ENCODE results near the gene ANKFN1.
"Not testable (repeated sequence)": the region's sequence is repeated elsewhere in the genome, so short reads cannot be mapped to it uniquely, and the experiment has no call there.

ANKFN1 gene

DNA sequence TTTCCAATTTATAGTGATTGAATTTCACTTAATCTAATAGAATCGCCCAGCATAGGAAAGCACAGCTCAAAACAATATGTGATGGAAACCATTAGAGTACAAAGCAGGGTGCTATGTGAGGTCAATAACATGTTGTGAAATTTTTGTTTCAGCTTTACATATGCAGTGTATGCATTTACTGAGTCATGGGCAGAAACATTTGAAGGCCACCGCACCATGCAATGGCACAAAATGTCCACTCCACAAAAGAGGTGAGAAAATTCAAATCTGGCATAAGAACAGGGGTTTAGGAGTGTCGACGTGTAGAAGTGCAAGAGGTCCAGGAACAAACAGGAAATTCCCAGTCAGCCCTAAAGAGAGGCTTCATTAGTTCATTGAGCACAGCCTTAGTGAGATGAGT is 131.2 kb downstream of the ANKFN1 start:
- no peak for DNase-seq

DNA sequence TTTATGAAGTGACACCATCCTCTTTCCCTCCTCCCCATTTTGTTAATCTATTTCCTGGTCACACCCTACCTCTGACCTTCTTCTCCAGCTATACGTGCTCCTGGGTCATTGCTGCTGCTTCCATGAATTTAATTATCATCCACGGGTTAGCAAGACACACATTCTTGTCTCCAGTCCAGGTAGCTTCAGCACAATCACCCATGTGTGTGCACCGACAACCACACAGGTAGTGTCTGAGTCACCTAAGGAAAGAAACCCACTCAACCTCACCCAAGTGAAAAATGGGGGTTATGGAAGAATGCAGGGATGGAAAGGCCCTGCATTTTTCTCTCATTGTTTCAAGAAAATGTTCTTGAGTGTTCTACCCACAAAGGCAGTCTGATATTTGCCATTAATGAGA is 135.5 kb downstream of the ANKFN1 start:
- DNase-seq: not testable (repeated sequence)

DNA sequence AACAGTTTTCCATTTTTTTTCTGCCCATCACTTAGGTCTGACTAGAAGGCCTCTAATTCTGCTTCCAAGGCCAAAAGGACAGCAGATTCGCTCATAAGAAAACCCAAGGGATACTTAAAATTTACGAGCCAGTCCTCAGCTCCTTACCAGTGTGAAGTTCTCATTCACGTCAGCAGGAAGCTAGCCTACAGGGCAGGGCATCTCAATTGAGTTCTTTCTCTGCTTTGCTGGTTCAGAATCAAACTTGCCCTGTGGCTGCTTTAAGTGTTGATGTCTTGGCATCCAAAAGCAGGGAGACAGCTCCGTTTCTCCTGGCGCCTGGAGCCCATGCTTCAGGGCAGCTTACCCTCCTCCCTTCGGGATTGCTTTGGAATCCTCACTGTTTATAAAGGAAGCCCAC is 136.0 kb downstream of the ANKFN1 start:
- DNase-seq: no peak

GRCh38 chr17:56290101-56290801 is 137.0 kb downstream of the ANKFN1 start:
- no peak for DNase-seq

- no peak for DNase-seq
Observed at GRCh38 chr17:56290802-56291118, 137.5 kb downstream of the ANKFN1 start.

DNA sequence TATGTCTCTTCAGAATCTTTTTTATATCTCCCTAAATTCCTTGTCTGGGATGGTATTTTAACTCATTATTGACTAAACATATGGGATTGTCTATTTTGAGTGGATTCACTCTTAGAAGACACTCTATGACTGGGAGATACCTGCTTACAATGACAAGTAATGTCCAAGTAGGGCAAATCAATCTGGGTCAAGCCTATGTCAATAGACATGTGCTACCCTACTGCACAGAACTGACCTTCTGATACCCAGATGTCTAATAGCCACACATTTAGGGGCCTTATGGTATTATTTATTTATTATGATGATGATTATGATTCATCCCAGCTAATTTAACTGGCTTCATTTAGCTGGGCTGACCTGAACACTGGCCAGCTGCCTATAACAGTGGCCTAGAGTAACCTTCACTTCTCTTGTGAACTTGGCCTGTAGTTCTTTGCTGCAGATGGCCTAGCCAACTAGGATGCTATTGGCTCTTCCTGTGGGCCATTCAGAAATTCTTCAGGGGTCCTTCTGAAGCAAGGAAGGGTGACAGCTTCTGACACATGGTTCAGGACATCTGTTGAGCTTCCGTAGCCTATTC is 138.0 kb downstream of the ANKFN1 start:
- DNase-seq: no peak

- no peak for DNase-seq
Observed at GRCh38 chr17:56292010-56292409, 138.7 kb downstream of the ANKFN1 start.

DNA sequence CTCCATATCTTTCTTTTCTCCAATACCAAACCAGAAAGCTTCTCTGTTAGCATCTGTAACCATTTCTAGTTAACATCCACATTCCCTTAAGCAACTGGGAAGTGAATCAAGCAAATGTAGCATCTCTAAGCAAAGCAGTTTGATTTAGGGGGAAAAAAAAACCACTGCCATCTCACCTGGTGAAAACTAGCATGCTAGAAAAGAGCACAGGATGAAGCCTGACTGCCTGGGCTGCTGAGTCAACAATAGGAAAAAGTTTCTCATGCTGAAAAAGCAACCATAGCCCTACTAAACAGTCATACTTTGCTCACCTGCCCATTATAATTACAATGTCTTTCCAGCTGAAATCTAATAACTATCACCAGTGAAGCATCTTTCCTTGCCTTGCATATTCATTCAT is 139.3 kb downstream of the ANKFN1 start:
- DNase-seq: no peak

DNA sequence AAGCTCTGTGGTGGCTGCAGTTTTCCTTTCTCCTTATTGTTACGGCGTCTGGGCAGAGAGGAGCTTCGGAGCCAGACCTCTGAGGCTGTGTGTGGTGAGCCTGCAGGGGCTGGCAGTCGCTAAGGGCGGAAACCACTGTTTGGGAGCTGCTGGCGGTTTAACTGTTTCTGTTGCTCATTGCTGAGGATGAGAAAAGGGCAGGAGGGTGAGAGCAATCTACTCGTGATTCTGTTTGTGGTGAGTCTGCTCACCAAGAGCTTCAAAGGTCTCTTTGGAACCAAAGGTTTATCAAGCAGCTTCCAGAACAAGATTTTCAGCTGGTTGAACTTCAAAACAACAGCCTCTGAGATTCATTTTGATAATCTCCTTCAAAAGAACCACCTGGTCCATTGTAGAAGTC is 143.9 kb downstream of the ANKFN1 start:
- peak in 1 of 56 donors; percentile 16 for DNase-seq

DNA sequence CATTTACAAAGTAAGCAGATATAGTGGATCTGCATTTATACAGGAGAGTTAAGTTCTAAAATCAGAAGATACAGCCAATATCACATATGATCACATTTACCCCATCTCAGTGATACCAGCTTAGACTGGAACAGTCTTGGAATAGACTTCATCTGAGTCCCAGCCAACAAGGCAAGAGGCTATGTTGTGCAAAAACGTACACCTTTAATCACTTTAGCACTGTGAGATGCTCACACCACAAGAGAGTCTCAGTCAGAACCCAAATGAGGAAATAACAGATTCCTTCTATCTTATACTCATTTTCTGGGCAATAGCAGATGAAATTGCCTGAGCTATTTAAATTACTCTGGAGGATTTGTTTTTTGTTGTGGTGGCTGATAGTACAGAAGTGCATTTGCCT is 145.6 kb downstream of the ANKFN1 start:
- DNase-seq: no peak

DNA sequence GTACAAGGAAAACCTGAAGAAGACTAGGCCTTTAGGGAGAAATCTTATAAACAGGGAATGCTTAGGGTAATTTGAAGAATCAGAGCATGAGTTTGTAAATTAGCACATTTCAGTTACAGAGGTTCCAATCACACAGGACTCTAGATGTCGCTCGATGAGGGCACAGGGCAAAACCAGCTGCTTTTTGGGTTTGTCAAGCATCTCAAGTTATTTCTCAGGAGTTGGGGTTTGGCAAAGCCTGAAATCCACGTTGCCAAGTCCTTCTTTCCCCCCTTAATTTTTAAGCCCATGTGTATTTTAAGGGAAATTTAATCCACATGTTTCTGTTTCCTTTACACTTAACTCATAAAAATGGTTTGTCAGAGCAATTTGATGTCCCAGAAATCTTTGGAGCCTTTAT is 146.9 kb downstream of the ANKFN1 start:
- DNase-seq: no peak

GRCh38 chr17:56305007-56305406 is 151.7 kb downstream of the ANKFN1 start:
- no peak for DNase-seq

- no peak for DNase-seq
Observed at GRCh38 chr17:56309897-56310296, 156.6 kb downstream of the ANKFN1 start.

- DNase-seq: no peak
Observed at GRCh38 chr17:56310782-56311181, 157.5 kb downstream of the ANKFN1 start.

- no peak for DNase-seq
Observed at GRCh38 chr17:56313201-56313600, 159.9 kb downstream of the ANKFN1 start.

- no peak for DNase-seq
Observed at GRCh38 chr17:56314026-56314425, 160.8 kb downstream of the ANKFN1 start.

DNA sequence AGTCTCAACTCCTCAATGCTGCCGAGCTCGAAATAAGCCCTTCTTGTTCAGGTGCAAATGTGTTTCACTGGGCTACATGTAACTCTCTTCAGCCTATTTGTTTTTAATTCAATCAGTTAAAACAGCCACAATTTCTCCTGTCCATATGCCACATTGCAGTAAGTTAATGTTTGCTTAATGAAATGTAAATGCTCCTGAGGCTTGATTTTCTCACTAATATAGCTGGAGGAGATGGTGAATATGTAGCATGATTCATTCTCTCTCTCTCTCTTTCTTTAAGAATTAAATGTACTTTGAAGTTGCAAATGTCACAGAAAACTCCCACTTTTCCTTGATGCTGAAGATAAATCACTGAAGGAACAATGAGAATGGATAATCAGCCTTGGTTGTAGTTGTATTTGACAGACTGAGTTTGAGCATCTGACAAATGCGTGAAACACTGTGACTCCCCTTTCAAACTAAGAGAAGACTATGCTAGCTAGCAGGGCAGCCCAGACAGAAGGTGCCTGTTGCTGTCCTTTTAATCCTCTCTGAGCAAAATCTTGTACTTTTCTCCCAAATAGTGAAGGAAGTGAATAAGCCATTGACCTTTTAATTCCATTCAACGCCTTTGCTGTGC is 161.8 kb downstream of the ANKFN1 start:
- no peak for DNase-seq

DNA sequence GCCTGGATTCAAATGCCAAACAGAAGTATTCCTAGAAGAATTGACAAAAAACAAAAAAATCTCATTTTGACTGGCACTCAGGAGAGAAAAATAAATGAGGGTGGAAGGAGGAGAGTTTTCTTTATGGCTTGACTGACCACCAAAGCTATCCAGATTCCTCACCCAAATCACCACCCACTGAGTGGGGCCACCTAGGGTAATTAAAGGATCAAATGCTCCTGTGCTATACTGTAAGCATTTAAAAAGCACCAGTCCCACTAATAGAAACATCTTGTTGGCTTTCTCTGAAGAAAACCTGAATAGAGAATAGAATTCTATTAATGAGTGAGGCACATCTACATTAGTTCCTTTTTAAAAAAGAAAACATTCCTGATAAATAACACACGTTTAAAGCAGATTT is 163.3 kb downstream of the ANKFN1 start:
- no peak for DNase-seq

DNA sequence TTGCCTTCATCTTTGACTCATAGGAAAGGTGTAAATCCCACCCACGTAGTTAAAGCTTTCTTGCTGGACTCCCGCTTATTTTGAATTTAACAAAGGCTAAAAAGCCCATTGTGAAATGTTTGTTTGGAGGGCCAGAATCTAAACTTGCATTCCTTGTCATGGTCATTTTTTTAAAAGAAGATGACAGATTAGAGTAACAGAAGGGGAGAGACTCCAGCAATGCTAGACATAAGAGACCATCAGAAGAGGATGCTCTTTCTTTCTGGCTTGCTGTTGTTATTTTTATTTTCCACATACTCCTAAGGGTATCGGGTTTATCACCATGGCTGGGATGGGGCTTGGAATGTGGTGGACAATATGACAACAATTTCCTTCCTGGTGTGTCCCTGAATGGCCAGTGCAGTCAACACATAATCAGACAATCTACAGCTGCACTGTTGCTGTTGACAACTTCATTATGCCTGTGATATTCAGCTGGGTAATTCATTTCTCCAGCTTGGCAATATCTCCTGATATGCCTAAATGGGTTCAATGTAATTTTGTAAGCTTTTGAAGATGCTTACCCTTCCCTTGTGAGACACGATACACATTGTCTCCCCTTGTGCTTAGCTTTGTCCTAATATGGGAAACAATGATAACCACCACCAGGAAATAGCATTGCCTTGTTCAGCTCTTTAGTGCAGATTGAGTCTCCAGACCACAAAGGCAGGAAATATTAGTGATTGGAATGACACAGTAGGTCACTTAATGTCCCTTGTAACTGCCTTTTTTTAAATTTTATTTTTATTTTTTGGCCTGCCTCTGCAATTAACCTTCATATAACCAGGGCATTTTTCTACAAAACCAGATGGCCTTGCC is 164.3 kb downstream of the ANKFN1 start:
- no peak for DNase-seq

DNA sequence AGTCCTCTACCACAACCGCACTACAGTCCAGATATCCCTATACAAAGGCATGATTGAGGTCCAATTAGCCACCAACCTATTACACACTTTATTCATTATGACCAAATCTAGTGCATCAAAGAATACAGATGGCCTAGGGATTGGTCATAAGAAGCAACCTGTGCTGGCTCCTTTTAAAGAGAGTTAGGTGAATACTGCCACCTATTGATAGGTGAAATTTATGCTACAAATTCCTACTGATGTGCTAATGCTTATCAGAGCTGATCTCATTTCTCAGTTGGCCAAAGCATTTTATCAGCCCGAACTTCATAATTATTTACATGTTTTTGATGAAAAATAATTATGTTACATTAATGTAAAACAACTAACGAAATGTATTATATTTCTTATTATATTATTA is 166.3 kb downstream of the ANKFN1 start:
- DNase-seq: no peak

DNA sequence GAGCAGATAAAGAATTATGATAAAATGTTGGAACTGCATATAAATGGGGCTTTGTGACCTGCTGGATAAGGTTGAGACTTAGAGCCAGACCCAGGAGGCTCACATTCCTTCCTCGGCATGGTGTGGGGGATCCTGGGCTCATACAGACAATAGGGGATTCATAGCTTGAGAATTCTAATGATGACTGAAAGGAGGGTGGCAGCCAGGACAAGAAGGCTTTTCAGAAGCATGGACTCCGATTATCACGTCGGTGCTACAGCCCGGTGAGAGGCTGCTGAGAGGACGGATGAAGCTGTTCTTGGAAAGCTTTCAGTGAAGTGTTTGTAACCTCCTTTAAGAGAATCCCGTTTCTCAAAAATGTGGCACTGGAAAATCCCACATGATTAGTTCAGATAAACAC is 167.2 kb downstream of the ANKFN1 start:
- DNase-seq: no peak

GRCh38 chr17:56322991-56323390 is 169.7 kb downstream of the ANKFN1 start:
- DNase-seq: no peak
